Measurements from ENCODE around the gene ANKS6. TPM values are rescaled to one million over a fixed set of nuclear protein-coding genes. Genes with fewer than 3 reads are reported as not detected.

ANKS6 gene
- 13.4 and 13.6 TPM in 2 replicates for total RNA-seq

GRCh38 chr9:98796364-98797101, at the start of gene ANKS6:
Gene ANKS6 (minus strand): TSS chr9:98796555. CDS start chr9:98796491, 64 bp downstream.
- H3K4me3 Mint-ChIP-seq, result peak within 1 kb of the TSS; percentile 87
- peaks cover 18% of the 10 kb centered on the region for H3K9me3 Mint-ChIP-seq
- intact Hi-C loops (cut with micrococcal nuclease), result no loop called here
- peak within 1 kb of the TSS; percentile 59 for H3K27ac Mint-ChIP-seq
- peak; percentile 96 for DNase-seq
- H3K27me3 Mint-ChIP-seq, result peaks cover 18% of the 10 kb centered on the region
- H3K4me1 Mint-ChIP-seq, result peaks cover 21% of the 10 kb centered on the region
- peaks cover 3% of the 10 kb centered on the region for H3K36me3 Mint-ChIP-seq (ENCODE audit: low read depth)

DNA sequence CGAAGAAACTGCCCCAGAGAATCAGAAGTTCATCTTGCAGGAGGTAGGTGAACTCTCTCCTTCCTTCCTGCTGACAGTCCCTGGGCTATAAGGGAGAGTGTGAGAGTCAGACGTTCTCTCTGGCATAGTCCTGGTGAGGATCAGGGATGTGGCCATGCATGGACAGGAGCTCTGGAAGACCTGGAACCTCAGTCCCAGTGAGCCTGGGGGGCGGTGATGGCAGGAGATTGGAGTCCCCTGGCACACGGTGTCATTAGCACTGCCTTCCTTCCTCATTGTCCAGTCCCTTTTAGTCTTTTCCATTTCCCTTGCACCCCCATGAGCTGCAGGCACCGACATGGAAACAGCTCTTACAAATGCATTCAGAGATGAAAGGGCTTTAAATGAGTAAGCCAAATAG, 49.7 kb upstream of the ANKS6 start:
- peaks cover 6% of the 10 kb centered on the region for H3K4me1 Mint-ChIP-seq
- intact Hi-C loops (cut with micrococcal nuclease), result loop anchor here (10.0 kb wide), 2 partner anchors 149 to 299 kb away; no protein-coding TSS in a partner anchor
- no peaks in the 10 kb centered on the region for H3K9me3 Mint-ChIP-seq

GRCh38 chr9:98842510-98842909, 46.2 kb upstream of the ANKS6 start:
- no peak overlapping the region for H3K4me3 Mint-ChIP-seq
- no peaks in the 10 kb centered on the region for H3K27me3 Mint-ChIP-seq
- intact Hi-C loops (cut with micrococcal nuclease), result loop anchor here (10.0 kb wide), 2 partner anchors 152 to 302 kb away; no protein-coding TSS in a partner anchor
- no peak overlapping the region for H3K27ac Mint-ChIP-seq
- DNase-seq, result no peak
- H3K36me3 Mint-ChIP-seq (ENCODE audit: low read depth), result no peaks in the 10 kb centered on the region
- no peaks in the 10 kb centered on the region for H3K9me3 Mint-ChIP-seq
- H3K4me1 Mint-ChIP-seq, result no peaks in the 10 kb centered on the region

More for the DNA sequence above, 49.7 kb upstream of the ANKS6 start:
- Mint-ChIP-seq H3K36me3 (ENCODE audit: low read depth) (no peaks in the 10 kb centered on the region), H3K4me3 (no peak overlapping the region), H3K27ac (no peak overlapping the region), H3K27me3 (no peaks in the 10 kb centered on the region)
- DNase-seq, result no peak

DNA sequence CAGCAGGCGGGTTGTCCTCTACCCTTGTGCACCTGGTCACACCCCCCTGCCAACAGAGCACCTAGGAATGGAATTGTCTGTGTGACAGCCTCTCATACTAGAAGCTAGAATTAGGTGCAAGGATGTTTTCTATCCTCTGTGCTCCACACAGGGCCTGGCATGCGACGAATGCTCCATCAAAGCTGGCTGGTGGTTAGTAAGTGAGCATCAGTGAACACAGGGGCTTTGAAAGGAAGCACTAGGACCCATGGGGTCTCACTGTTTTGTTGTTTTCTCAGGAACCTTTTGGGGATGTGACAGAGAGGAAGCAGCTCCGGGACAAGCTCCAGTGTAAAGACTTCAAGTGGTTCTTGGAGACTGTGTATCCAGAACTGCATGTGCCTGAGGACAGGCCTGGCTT, 43.4 kb upstream of the ANKS6 start:
- H3K27me3 Mint-ChIP-seq, result no peaks in the 10 kb centered on the region

GRCh38 chr9:98838868-98839565, 42.7 kb upstream of the ANKS6 start:
- H3K4me1 Mint-ChIP-seq, result no peaks in the 10 kb centered on the region
- H3K4me3 Mint-ChIP-seq, result no peak overlapping the region
- H3K27me3 Mint-ChIP-seq, result no peaks in the 10 kb centered on the region
- no peak overlapping the region for H3K27ac Mint-ChIP-seq
- intact Hi-C loops (cut with micrococcal nuclease), result no loop called here
- no peaks in the 10 kb centered on the region for H3K36me3 Mint-ChIP-seq (ENCODE audit: low read depth)
- DNase-seq, result no peak
- H3K9me3 Mint-ChIP-seq, result no peaks in the 10 kb centered on the region

More for the DNA sequence above, 43.4 kb upstream of the ANKS6 start:
- no peak overlapping the region for H3K27ac Mint-ChIP-seq
- DNase-seq, result no peak
- intact Hi-C loops (cut with micrococcal nuclease), result loop anchor here (10.0 kb wide), 2 partner anchors 155 to 305 kb away; no protein-coding TSS in a partner anchor
- no peaks in the 10 kb centered on the region for H3K9me3 Mint-ChIP-seq
- no peaks in the 10 kb centered on the region for H3K4me1 Mint-ChIP-seq
- no peak overlapping the region for H3K4me3 Mint-ChIP-seq
- H3K36me3 Mint-ChIP-seq (ENCODE audit: low read depth), result no peaks in the 10 kb centered on the region

GRCh38 chr9:98838155-98838867, 42.0 kb upstream of the ANKS6 start:
- Mint-ChIP-seq H3K4me3 (no peak overlapping the region), H3K9me3 (no peaks in the 10 kb centered on the region), H3K4me1 (no peaks in the 10 kb centered on the region), H3K36me3 (ENCODE audit: low read depth) (no peaks in the 10 kb centered on the region), H3K27me3 (no peaks in the 10 kb centered on the region), H3K27ac (no peak overlapping the region)
- intact Hi-C loops (cut with micrococcal nuclease), result no loop called here
- no peak for DNase-seq

- H3K9me3 Mint-ChIP-seq, result no peaks in the 10 kb centered on the region
- no peak overlapping the region for H3K27ac Mint-ChIP-seq
- no peaks in the 10 kb centered on the region for H3K36me3 Mint-ChIP-seq (ENCODE audit: low read depth)
- H3K4me3 Mint-ChIP-seq, result no peak overlapping the region
- no peaks in the 10 kb centered on the region for H3K27me3 Mint-ChIP-seq
- H3K4me1 Mint-ChIP-seq, result no peaks in the 10 kb centered on the region
- intact Hi-C loops (cut with micrococcal nuclease), result no loop called here
- no peak for DNase-seq
Measured at GRCh38 chr9:98837516-98837915, 41.2 kb upstream of the ANKS6 start.

DNA sequence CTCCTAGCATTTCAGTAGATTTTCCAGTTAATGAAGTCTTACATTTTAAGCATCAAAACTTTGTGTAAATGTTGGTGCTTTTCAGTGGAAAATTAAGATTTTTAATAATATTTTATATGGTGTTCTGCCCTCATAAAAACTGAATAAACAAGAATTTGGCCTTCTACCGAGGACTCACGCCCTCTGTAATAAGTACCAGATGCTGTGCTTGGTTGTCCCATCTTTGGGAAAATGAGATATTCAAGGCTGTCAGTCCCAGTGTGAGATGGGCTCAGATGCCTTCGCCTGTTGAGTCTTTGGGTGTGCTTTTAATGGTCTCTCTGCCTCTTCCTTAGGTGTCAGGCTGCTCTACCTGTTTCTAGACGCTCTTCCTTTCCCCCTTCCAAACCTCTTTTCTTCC, 39.9 kb upstream of the ANKS6 start:
- no peak for DNase-seq
- no peaks in the 10 kb centered on the region for H3K4me1 Mint-ChIP-seq
- H3K4me3 Mint-ChIP-seq, result no peak overlapping the region
- H3K27me3 Mint-ChIP-seq, result no peaks in the 10 kb centered on the region
- intact Hi-C loops (cut with micrococcal nuclease), result no loop called here
- H3K9me3 Mint-ChIP-seq, result no peaks in the 10 kb centered on the region
- no peak overlapping the region for H3K27ac Mint-ChIP-seq
- H3K36me3 Mint-ChIP-seq (ENCODE audit: low read depth), result no peaks in the 10 kb centered on the region

GRCh38 chr9:98834386-98834785, 38.0 kb upstream of the ANKS6 start:
- Mint-ChIP-seq H3K4me1 (no peaks in the 10 kb centered on the region), H3K27ac (no peak overlapping the region), H3K9me3 (no peaks in the 10 kb centered on the region), H3K36me3 (ENCODE audit: low read depth) (no peaks in the 10 kb centered on the region), H3K27me3 (no peaks in the 10 kb centered on the region), H3K4me3 (no peak overlapping the region)
- intact Hi-C loops (cut with micrococcal nuclease), result no loop called here
- DNase-seq, result no peak

DNA sequence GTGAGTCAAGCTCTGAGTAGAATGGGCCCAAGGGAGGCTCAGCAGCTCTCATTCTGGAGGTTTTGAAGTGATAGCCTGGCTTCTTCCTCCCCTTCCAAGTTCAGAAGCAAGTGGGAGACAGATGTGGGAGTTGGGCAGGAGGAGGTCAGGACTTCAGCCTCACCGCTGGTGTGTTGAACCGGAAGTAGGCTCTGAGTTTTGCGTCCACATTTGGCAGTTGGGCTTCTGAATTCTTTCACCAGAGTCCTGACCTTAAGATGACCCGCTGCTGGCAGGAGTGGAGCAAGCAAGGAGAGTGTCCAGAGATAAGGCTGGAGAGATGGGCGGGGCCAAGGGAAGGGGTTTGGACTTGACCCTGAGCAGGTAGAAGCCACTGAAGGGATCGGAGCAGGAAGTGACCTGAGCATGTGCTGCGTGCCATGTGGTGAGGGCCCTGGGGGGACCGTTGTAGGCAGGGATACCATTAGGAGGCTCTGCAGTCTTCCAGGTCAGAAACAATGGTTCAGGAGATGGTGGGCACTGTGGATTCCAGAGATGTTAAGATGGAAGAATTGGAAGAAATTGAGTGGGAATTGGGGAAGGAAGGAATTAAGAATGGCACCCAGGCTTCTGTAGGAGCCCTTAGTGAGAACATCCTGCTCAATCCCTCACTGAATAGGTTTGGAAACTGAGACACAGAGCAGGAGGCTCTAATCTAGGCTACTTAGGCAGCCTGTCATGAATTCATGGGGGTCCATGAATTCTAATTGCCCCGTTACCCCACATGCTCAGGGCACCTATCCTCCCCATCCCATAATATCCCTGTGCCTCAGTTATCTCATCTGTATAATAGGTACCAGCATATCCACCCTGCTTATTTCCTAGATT, 37.0 kb upstream of the ANKS6 start:
- intact Hi-C loops (cut with micrococcal nuclease), result no loop called here
- no peaks in the 10 kb centered on the region for H3K36me3 Mint-ChIP-seq (ENCODE audit: low read depth)
- no peaks in the 10 kb centered on the region for H3K4me1 Mint-ChIP-seq
- H3K27ac Mint-ChIP-seq, result no peak overlapping the region
- no peaks in the 10 kb centered on the region for H3K9me3 Mint-ChIP-seq
- DNase-seq, result no peak
- no peak overlapping the region for H3K4me3 Mint-ChIP-seq
- H3K27me3 Mint-ChIP-seq, result no peaks in the 10 kb centered on the region

DNA sequence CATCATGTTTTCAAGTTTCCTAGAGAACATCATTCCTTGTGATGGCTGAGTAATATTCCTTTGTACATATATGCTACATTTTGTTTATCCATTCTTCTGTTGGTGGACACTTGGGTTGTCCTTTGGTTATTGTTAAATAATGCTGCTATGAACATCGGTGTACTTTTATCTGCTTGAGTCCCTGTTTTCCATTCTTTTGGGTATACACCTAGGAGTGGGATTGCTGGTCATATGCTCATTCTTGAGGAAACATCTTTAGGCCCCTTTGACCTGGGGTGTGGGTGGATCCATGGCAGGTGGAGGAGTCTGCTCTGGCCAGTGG, 36.4 kb upstream of the ANKS6 start:
- no peak for DNase-seq
- Mint-ChIP-seq H3K27me3 (no peaks in the 10 kb centered on the region), H3K4me1 (no peaks in the 10 kb centered on the region), H3K9me3 (no peaks in the 10 kb centered on the region), H3K27ac (no peak overlapping the region), H3K4me3 (no peak overlapping the region), H3K36me3 (ENCODE audit: low read depth) (no peaks in the 10 kb centered on the region)
- intact Hi-C loops (cut with micrococcal nuclease), result no loop called here

DNA sequence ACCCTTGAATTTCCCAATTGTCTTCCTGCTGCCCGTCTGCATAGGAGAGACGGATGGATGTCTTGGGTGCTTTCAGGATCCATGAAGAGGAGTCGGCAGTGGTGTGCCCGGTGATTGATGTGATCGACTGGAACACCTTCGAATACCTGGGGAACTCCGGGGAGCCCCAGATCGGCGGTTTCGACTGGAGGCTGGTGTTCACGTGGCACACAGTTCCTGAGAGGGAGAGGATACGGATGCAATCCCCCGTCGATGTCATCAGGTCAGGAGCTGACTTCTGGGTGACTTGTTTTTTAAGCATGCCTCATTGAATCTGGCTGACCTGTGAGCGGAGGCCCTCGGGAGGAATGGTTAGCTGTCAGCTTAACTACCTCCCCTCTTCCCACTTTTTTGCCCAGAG, 35.3 kb upstream of the ANKS6 start:
- intact Hi-C loops (cut with micrococcal nuclease), result no loop called here
- Mint-ChIP-seq H3K9me3 (no peaks in the 10 kb centered on the region), H3K27ac (no peak overlapping the region), H3K4me3 (no peak overlapping the region), H3K27me3 (no peaks in the 10 kb centered on the region), H3K4me1 (no peaks in the 10 kb centered on the region), H3K36me3 (ENCODE audit: low read depth) (no peaks in the 10 kb centered on the region)
- no peak for DNase-seq

- Mint-ChIP-seq H3K36me3 (ENCODE audit: low read depth) (no peaks in the 10 kb centered on the region), H3K9me3 (no peaks in the 10 kb centered on the region), H3K4me3 (no peak overlapping the region), H3K27ac (no peak overlapping the region), H3K27me3 (no peaks in the 10 kb centered on the region), H3K4me1 (no peaks in the 10 kb centered on the region)
- intact Hi-C loops (cut with micrococcal nuclease), result no loop called here
- no peak for DNase-seq
Measured at GRCh38 chr9:98830554-98830953, 34.2 kb upstream of the ANKS6 start.
